Measurements from ENCODE around the gene KIF1C.

The KIF1C gene

DNA sequence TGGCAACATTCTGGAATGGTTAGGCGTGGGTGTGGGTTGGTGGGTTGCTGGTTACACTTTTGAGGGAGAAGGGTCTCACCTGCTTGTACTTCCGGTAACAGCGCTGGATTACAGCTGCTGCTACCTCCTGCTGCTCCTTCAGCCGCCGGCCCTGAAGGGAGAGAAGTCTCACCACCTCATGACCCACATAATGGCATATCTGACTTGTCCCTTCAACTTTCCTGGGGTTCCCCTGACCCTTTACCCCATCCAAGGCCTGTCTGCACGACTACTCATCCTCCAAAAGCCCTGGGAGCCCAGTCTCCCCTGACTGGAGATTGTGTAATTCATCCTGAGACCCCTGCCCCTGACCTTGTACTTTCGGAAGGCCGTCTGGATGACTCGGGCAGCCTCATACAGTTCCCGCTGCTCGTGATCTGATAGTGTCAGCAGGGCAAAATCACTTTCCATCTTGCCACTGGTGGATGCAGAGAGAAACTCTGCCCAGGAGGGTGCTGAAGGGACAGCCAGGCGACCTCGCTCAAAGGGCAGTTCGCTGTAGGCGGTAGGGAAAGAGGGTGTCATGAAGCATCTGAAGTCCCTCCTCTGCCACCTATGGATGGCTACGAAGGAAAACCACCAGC is 28.1 kb upstream of the KIF1C start:
- H3K4me3 ChIP-seq (ENCODE audit: low read length) = no peak overlapping the region
- DNase-seq (ENCODE audit: low read depth) = no peak
- TF ChIP-seq, protein P1, sequence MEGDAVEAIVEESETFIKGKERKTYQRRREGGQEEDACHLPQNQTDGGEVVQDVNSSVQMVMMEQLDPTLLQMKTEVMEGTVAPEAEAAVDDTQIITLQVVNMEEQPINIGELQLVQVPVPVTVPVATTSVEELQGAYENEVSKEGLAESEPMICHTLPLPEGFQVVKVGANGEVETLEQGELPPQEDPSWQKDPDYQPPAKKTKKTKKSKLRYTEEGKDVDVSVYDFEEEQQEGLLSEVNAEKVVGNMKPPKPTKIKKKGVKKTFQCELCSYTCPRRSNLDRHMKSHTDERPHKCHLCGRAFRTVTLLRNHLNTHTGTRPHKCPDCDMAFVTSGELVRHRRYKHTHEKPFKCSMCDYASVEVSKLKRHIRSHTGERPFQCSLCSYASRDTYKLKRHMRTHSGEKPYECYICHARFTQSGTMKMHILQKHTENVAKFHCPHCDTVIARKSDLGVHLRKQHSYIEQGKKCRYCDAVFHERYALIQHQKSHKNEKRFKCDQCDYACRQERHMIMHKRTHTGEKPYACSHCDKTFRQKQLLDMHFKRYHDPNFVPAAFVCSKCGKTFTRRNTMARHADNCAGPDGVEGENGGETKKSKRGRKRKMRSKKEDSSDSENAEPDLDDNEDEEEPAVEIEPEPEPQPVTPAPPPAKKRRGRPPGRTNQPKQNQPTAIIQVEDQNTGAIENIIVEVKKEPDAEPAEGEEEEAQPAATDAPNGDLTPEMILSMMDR (IDR thresholded peaks at IDR 0.05; ENCODE audit: insufficient read depth, low read depth, low read length, missing control alignments) = no peak

- H3K4me3 ChIP-seq (ENCODE audit: low read length) = no peak overlapping the region
- TF ChIP-seq, protein P1 (IDR thresholded peaks at IDR 0.05; ENCODE audit: insufficient read depth, low read depth, low read length, missing control alignments) = no peak
- no peak for DNase-seq (ENCODE audit: low read depth)
Measured at GRCh38 chr17:4970273-4970672, 27.5 kb upstream of the KIF1C start.

- TF ChIP-seq, protein P1 (IDR thresholded peaks at IDR 0.05; ENCODE audit: insufficient read depth, low read depth, low read length, missing control alignments) = no peak
- no peak overlapping the region for H3K4me3 ChIP-seq (ENCODE audit: low read length)
- no peak for DNase-seq (ENCODE audit: low read depth)
Measured at GRCh38 chr17:4971826-4972225, 25.9 kb upstream of the KIF1C start.

DNA sequence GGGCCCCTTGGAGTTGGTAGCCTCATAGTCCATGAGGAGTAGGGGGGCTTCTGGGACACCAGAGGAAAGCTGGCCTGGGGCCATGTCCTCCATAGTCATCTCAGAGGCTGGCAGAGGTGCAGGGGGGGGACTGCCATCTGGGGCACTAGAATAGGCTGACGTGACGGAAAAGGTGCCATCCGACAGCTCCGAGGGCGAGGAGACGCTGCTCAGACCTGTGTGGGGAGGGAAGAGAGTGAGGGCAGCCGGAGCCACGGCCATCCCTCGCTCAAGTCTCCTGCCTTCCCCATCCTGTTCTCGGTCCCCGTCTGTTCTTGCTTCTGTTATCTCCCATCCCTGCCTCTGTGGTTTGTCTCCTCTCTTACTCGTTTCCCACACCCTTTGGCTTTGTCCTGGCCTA is 25.4 kb upstream of the KIF1C start:
- TF ChIP-seq, protein P1 (IDR thresholded peaks at IDR 0.05; ENCODE audit: insufficient read depth, low read depth, low read length, missing control alignments) = no peak
- H3K4me3 ChIP-seq (ENCODE audit: low read length) = no peak overlapping the region
- DNase-seq (ENCODE audit: low read depth) = no peak

DNA sequence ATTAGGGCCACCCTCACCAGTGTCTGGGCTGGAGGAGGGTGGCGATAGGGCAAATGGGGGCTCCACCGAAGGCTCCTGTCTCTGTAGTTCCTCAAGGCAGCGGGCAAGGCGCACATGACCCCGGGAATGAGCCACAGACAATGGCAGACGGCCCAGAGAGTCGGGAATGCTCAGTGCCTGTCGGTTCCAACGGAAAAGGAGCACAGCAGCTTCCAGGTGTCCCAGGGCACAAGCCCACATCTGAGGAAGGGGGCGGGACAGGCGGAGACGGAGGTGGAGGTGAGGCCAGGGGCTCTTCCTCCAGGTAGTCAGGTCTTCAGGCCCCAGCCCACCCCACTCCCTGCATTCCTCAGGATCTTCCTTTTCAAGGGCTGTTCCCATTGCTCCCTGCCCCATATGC is 25.0 kb upstream of the KIF1C start:
- H3K4me3 ChIP-seq (ENCODE audit: low read length) = no peak overlapping the region
- TF ChIP-seq, protein P1 (IDR thresholded peaks at IDR 0.05; ENCODE audit: insufficient read depth, low read depth, low read length, missing control alignments) = no peak
- DNase-seq (ENCODE audit: low read depth) = no peak

- no peak for DNase-seq (ENCODE audit: low read depth)
- TF ChIP-seq, protein P1 (IDR thresholded peaks at IDR 0.05; ENCODE audit: insufficient read depth, low read depth, low read length, missing control alignments) = no peak
- H3K4me3 ChIP-seq (ENCODE audit: low read length) = no peak overlapping the region
Measured at GRCh38 chr17:4973256-4974114, 24.3 kb upstream of the KIF1C start.
